D721Med (cell line): ENCODE data around the gene CNGA1.
"Not testable (repeated sequence)": the region's sequence is repeated elsewhere in the genome, so short reads cannot be mapped to it uniquely, and the experiment has no call there.

Source experiments
- DNase-seq: peaks from one replicate; pipeline ENCODE4 v3.0.0; 2011; ENCODE audit warnings: low spot score; ENCODE audit not compliant: insufficient read length
- FAIRE-seq: peaks from 2 replicates; lab custom pipeline; 2011; peaks lifted over from hg19 to GRCh38; lab: Jason Lieb, UNC
- CTCF ChIP-seq: IDR thresholded peaks from 2 replicates; pipeline ENCODE4 v1.5.1; 2012; ENCODE audit warnings: mild to moderate bottlenecking, control low read depth; ENCODE audit not compliant: insufficient read depth; ENCODE audit errors: missing control alignments

Gene CNGA1

GRCh38 chr4:48021100-48021499, 4.6 kb upstream of the CNGA1 start:
- DNase-seq (no peak), FAIRE-seq (no peak)

GRCh38 chr4:48018112-48018511, 1.6 kb upstream of the CNGA1 start:
- TF ChIP-seq CTCF = no peak
- FAIRE-seq (peak; percentile 94), DNase-seq (no peak)

More at GRCh38 chr4:48021100-48021499, 4.6 kb upstream of the CNGA1 start:
- TF ChIP-seq CTCF = no peak

GRCh38 chr4:48017108-48017571, 659 bp upstream of the CNGA1 start:
- DNase-seq = no peak
- no peak for FAIRE-seq
- TF ChIP-seq CTCF = no peak

GRCh38 chr4:48015678-48016077, 803 bp downstream of the CNGA1 start:
- DNase-seq (no peak), FAIRE-seq (no peak)
- TF ChIP-seq CTCF = no peak

- no peak for DNase-seq
- no peak for TF ChIP-seq CTCF
- FAIRE-seq = no peak
Observed at GRCh38 chr4:48015216-48015615, 1.3 kb downstream of the CNGA1 start.

- no peak for DNase-seq
- no peak for TF ChIP-seq CTCF
- FAIRE-seq = no peak
Observed at GRCh38 chr4:48012824-48013223, 3.7 kb downstream of the CNGA1 start.

GRCh38 chr4:48011722-48012121, 4.8 kb downstream of the CNGA1 start:
- no peak for TF ChIP-seq CTCF
- FAIRE-seq (no peak), DNase-seq (no peak)

GRCh38 chr4:48010906-48011305, 5.6 kb downstream of the CNGA1 start:
- not testable (repeated sequence) for FAIRE-seq, DNase-seq
